Activated naive CD8-positive, alpha-beta T cell treated with anti-CD3 and anti-CD28 coated beads for 36 hours (primary cell): ENCODE data around the gene RBM20. TPM values are rescaled to one million over a fixed set of nuclear protein-coding genes. Genes with fewer than 3 reads are reported as not detected.
"Not testable (repeated sequence)": the region's sequence is repeated elsewhere in the genome, so short reads cannot be mapped to it uniquely, and the experiment has no call there.

Source experiments
- DNase-seq: peaks from one replicate; pipeline ENCODE4 v3.0.0; 2021
- H3K27ac Mint-ChIP-seq: one replicate; pipeline ENCODE4 v1.8.0; 2022; ENCODE audit warnings: mild to moderate bottlenecking, moderate library complexity, mixed read lengths
- H3K27me3 Mint-ChIP-seq: one replicate; pipeline ENCODE4 v1.8.0; 2022; ENCODE audit warnings: mild to moderate bottlenecking, mixed read lengths
- H3K36me3 Mint-ChIP-seq: one replicate; pipeline ENCODE4 v1.8.0; 2021; ENCODE audit warnings: mild to moderate bottlenecking, mixed read lengths
- H3K4me1 Mint-ChIP-seq: one replicate; pipeline ENCODE4 v1.8.0; 2021; ENCODE audit warnings: mixed read lengths
- H3K4me3 Mint-ChIP-seq: one replicate; pipeline ENCODE4 v1.8.0; 2022; ENCODE audit warnings: mild to moderate bottlenecking, moderate library complexity, mixed read lengths
- H3K9me3 Mint-ChIP-seq: one replicate; pipeline ENCODE4 v1.8.0; 2022; ENCODE audit warnings: mixed read lengths
- total RNA-seq, 2 experiments: library from RNA; stranded (reverse); gene quantifications; one replicate each; pipeline ENCODE4 v1.2.3, GENCODE V29; 2021

Gene RBM20
- total RNA-seq, 2 experiments from 2014 or later = 0.42 to 0.45 TPM

- Mint-ChIP-seq H3K4me1 (peaks cover 19% of the 10 kb centered on the region), H3K4me3 (no peak overlapping the region), H3K27me3 (no peaks in the 10 kb centered on the region), H3K9me3 (peaks cover 9% of the 10 kb centered on the region), H3K36me3 (peaks cover 6% of the 10 kb centered on the region), H3K27ac (no peak overlapping the region)
- no peak for DNase-seq
Measured at GRCh38 chr10:110757586-110757985, 113.5 kb downstream of the RBM20 start.

GRCh38 chr10:110758128-110758765 is 114.1 kb downstream of the RBM20 start:
- Mint-ChIP-seq H3K27me3 (no peaks in the 10 kb centered on the region), H3K4me3 (no peak overlapping the region), H3K36me3 (peaks cover 6% of the 10 kb centered on the region), H3K4me1 (peaks cover 19% of the 10 kb centered on the region), H3K9me3 (peaks cover 9% of the 10 kb centered on the region), H3K27ac (no peak overlapping the region)
- no peak for DNase-seq

GRCh38 chr10:110758898-110759297 is 114.8 kb downstream of the RBM20 start:
- peaks cover 12% of the 10 kb centered on the region for H3K4me1 Mint-ChIP-seq
- H3K27ac Mint-ChIP-seq = no peak overlapping the region
- no peaks in the 10 kb centered on the region for H3K27me3 Mint-ChIP-seq
- H3K36me3 Mint-ChIP-seq = peaks cover 6% of the 10 kb centered on the region
- H3K4me3 Mint-ChIP-seq = no peak overlapping the region
- peaks cover 9% of the 10 kb centered on the region for H3K9me3 Mint-ChIP-seq
- no peak for DNase-seq

DNA sequence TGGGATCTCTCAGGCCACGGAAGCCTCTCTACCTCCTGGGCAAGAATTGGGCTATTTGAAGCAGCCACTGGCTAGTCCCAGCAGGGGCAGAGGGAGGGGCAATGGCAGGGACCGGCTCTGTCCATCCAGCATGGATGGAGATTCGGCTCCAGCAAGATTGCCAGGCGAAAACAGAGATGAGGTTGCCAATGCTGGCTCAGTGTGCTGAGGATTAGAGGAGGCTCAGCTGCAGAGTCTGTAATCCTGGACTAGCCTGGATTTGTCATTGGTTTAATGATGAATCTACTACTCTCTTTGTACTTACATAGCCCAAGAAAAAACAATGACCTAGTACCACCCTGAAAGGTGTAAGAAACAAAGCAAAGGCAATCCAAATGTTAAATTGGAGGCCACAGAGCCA is 115.4 kb downstream of the RBM20 start:
- Mint-ChIP-seq H3K4me3 (no peak overlapping the region), H3K9me3 (peaks cover 6% of the 10 kb centered on the region), H3K4me1 (peaks cover 11% of the 10 kb centered on the region), H3K36me3 (peaks cover 3% of the 10 kb centered on the region), H3K27me3 (no peaks in the 10 kb centered on the region), H3K27ac (no peak overlapping the region)
- DNase-seq = no peak

- Mint-ChIP-seq H3K9me3 (no peaks in the 10 kb centered on the region), H3K4me3 (no peak overlapping the region), H3K36me3 (no peaks in the 10 kb centered on the region), H3K27ac (no peak overlapping the region), H3K4me1 (peaks cover 15% of the 10 kb centered on the region), H3K27me3 (no peaks in the 10 kb centered on the region)
- no peak for DNase-seq
Measured at GRCh38 chr10:110762109-110762848, 118.1 kb downstream of the RBM20 start.

GRCh38 chr10:110762849-110763211 is 118.7 kb downstream of the RBM20 start:
- H3K36me3 Mint-ChIP-seq = no peaks in the 10 kb centered on the region
- no peaks in the 10 kb centered on the region for H3K9me3 Mint-ChIP-seq
- no peaks in the 10 kb centered on the region for H3K27me3 Mint-ChIP-seq
- DNase-seq = no peak
- peaks cover 15% of the 10 kb centered on the region for H3K4me1 Mint-ChIP-seq
- H3K27ac Mint-ChIP-seq = no peak overlapping the region
- H3K4me3 Mint-ChIP-seq = no peak overlapping the region

GRCh38 chr10:110764378-110764777 is 120.2 kb downstream of the RBM20 start:
- no peak for DNase-seq
- Mint-ChIP-seq H3K4me1 (peaks cover 15% of the 10 kb centered on the region), H3K27me3 (no peaks in the 10 kb centered on the region), H3K27ac (no peak overlapping the region), H3K4me3 (no peak overlapping the region), H3K9me3 (no peaks in the 10 kb centered on the region), H3K36me3 (no peaks in the 10 kb centered on the region)

- peaks cover 16% of the 10 kb centered on the region for H3K4me1 Mint-ChIP-seq
Measured at GRCh38 chr10:110764793-110765512, 120.8 kb downstream of the RBM20 start.

DNA sequence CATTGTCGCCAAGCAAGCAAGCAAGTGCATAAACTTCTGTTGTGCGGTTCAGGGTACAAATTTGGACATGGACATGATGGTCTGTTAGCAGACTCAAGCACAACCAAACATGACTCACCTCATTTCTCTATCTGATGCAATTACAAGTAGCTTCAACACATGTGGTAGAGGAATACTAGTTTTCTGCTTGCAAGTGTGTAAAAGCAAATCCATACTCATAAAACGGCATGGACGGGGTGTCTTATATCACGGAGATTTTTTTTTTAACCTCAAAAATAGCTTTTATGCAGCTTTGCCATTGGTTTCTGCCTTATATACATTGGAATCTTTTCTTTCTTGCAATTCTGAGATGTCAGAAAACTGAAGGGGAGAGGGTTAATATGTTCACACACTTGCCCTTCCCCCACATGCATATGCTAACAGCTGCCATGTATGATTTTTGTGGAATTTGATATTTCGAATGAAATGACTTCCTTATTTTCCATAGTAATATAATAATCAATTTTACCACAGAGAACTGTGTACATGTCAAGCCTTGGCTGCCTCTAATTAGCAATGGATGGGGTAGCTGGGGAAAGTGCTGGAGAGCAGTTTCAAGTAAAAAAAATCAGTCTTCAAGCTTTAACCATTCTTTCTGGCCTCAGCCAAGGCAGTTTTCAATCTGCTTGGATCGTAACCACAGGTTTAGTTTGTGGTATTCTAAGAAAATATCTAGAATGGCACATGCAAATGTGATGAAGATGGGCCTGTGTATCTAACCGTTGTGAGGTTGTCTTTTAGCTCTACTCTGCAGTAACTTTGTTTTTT is 121.6 kb downstream of the RBM20 start:
- H3K27ac Mint-ChIP-seq = peak overlapping the region; percentile 59
- H3K4me3 Mint-ChIP-seq = no peak overlapping the region
- H3K4me1 Mint-ChIP-seq = peaks cover 19% of the 10 kb centered on the region
- no peak for DNase-seq
- H3K9me3 Mint-ChIP-seq = no peaks in the 10 kb centered on the region
- H3K27me3 Mint-ChIP-seq = no peaks in the 10 kb centered on the region
- no peaks in the 10 kb centered on the region for H3K36me3 Mint-ChIP-seq

More at GRCh38 chr10:110764793-110765512, 120.8 kb downstream of the RBM20 start:
- H3K4me3 Mint-ChIP-seq = no peak overlapping the region
- no peaks in the 10 kb centered on the region for H3K27me3 Mint-ChIP-seq
- no peak for DNase-seq
- no peaks in the 10 kb centered on the region for H3K36me3 Mint-ChIP-seq
- no peaks in the 10 kb centered on the region for H3K9me3 Mint-ChIP-seq
- H3K27ac Mint-ChIP-seq = peak overlapping the region; percentile 9

GRCh38 chr10:110767601-110768000 is 123.5 kb downstream of the RBM20 start:
- H3K27me3 Mint-ChIP-seq, H3K9me3 Mint-ChIP-seq, H3K36me3 Mint-ChIP-seq, DNase-seq, H3K27ac Mint-ChIP-seq, H3K4me3 Mint-ChIP-seq: not testable (repeated sequence)
- H3K4me1 Mint-ChIP-seq = peaks cover 29% of the 10 kb centered on the region

- H3K4me1 Mint-ChIP-seq = peaks cover 44% of the 10 kb centered on the region
- no peak overlapping the region for H3K27ac Mint-ChIP-seq
- no peaks in the 10 kb centered on the region for H3K27me3 Mint-ChIP-seq
- no peaks in the 10 kb centered on the region for H3K36me3 Mint-ChIP-seq
- H3K9me3 Mint-ChIP-seq = peaks cover 2% of the 10 kb centered on the region
- no peak for DNase-seq
- no peak overlapping the region for H3K4me3 Mint-ChIP-seq
Measured at GRCh38 chr10:110770243-110770642, 126.1 kb downstream of the RBM20 start.

DNA sequence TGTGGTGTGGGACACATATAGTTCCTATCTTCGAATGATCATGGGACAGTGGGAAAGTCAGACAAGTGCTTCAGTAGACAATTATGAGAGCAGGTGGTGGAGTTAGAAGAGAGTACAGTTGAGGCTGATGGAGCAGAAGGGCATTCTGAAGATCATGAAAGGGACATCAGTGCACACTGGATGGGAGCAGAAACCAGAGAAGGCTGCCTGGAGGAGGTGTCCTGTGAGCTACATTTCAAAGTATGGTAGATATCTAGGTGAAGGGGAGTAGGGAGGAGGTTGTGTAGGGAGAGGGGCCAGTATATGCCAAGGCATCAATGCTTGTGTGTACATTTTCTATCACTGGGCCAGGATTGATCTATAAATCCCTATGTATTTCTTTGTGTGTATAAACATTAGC is 127.3 kb downstream of the RBM20 start:
- Mint-ChIP-seq H3K4me1 (peaks cover 41% of the 10 kb centered on the region), H3K9me3 (peaks cover 5% of the 10 kb centered on the region), H3K36me3 (no peaks in the 10 kb centered on the region), H3K27me3 (no peaks in the 10 kb centered on the region), H3K27ac (no peak overlapping the region), H3K4me3 (no peak overlapping the region)
- DNase-seq = no peak

GRCh38 chr10:110771991-110772390 is 127.9 kb downstream of the RBM20 start:
- Mint-ChIP-seq H3K27me3 (no peaks in the 10 kb centered on the region), H3K4me1 (peaks cover 44% of the 10 kb centered on the region), H3K9me3 (peaks cover 5% of the 10 kb centered on the region), H3K4me3 (no peak overlapping the region), H3K27ac (no peak overlapping the region), H3K36me3 (no peaks in the 10 kb centered on the region)
- no peak for DNase-seq

DNA sequence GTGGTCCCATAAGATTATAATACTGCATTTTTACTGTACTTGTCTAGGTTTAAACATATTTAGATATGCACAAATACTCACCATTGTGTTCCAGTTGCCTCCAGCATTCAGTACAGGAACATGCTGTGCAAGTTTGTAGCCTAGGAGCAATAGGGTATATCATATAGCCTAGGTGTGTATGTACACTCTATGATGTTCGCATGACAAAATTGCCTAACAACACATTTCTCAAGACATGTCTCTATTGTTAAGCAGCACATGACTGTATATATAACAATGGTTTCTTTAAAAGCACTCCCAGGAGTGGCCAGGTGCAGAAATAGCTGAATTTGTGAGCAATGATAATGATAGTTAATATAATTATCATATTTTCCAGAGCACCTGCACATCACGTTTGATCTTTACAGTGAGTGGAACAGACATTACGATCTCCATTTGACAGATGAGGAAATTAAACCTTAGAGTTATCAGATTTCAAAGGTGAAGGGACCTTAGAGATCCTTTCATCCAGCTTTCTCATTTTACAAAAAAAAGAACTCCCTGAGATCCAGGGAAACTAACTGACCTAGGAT is 128.4 kb downstream of the RBM20 start:
- Mint-ChIP-seq H3K4me1 (peaks cover 49% of the 10 kb centered on the region), H3K27ac (peak overlapping the region; percentile 50), H3K9me3 (peaks cover 5% of the 10 kb centered on the region), H3K27me3 (no peaks in the 10 kb centered on the region), H3K4me3 (no peak overlapping the region), H3K36me3 (no peaks in the 10 kb centered on the region)
- no peak for DNase-seq
